ENCODE results near the gene TRHDE. TPM values are rescaled to one million over a fixed set of nuclear protein-coding genes. Genes with fewer than 3 reads are reported as not detected.
A peak's percentile ranks its signal among the peaks of the same experiment; 100 is the strongest.

TRHDE gene
- total RNA-seq, 1 experiment from 2014 or later: not detected

DNA sequence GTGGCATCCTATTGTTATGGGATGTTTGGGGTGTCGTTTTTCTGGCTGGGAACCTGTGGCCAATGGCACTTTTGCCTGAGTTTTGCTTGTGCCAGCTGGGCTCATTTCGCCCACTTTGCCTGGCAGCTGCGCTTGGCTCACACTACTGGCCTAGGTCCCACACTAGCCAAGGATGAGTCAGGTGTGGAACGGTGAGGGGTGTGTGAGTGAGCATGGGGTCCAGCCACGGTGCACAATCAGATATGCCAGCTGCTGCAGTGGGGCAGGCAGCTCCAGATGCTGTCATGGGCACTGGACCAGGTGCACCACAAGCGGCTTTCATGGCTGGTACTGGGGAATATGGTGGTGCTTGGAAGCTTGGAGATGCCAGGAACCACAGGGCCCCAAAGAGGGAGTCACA is 21.5 kb downstream of the TRHDE start:
- H3K27me3 Mint-ChIP-seq (ENCODE audit: insufficient read depth, unreplicated experiment): no peaks in the 10 kb centered on the region
- ChIA-PET POLR2A (no interaction called here), CTCF (interaction anchor here (4.3 kb wide), 1 partner anchor 10 kb away, joined by 17 read pairs; no protein-coding TSS in a partner anchor)
- peaks cover 19% of the 10 kb centered on the region for H3K4me1 Mint-ChIP-seq (ENCODE audit: insufficient read depth, unreplicated experiment)
- H3K4me3 Mint-ChIP-seq (ENCODE audit: unreplicated experiment): no peak overlapping the region
- H3K9me3 Mint-ChIP-seq (ENCODE audit: unreplicated experiment): peaks cover 11% of the 10 kb centered on the region
- no peak for DNase-seq (ENCODE audit: unreplicated experiment)
- no TSS peak for BruUV-seq (replicated peaks)
- no peaks in the 10 kb centered on the region for H3K36me3 Mint-ChIP-seq (ENCODE audit: insufficient read depth, unreplicated experiment)
- intact Hi-C loops (cut with micrococcal nuclease): no loop called here
- TF ChIP-seq, protein P1, sequence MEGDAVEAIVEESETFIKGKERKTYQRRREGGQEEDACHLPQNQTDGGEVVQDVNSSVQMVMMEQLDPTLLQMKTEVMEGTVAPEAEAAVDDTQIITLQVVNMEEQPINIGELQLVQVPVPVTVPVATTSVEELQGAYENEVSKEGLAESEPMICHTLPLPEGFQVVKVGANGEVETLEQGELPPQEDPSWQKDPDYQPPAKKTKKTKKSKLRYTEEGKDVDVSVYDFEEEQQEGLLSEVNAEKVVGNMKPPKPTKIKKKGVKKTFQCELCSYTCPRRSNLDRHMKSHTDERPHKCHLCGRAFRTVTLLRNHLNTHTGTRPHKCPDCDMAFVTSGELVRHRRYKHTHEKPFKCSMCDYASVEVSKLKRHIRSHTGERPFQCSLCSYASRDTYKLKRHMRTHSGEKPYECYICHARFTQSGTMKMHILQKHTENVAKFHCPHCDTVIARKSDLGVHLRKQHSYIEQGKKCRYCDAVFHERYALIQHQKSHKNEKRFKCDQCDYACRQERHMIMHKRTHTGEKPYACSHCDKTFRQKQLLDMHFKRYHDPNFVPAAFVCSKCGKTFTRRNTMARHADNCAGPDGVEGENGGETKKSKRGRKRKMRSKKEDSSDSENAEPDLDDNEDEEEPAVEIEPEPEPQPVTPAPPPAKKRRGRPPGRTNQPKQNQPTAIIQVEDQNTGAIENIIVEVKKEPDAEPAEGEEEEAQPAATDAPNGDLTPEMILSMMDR (IDR thresholded peaks at IDR 0.05; ENCODE audit: unreplicated experiment): no peak
- no peak overlapping the region for H3K27ac Mint-ChIP-seq (ENCODE audit: low read depth, unreplicated experiment)

DNA sequence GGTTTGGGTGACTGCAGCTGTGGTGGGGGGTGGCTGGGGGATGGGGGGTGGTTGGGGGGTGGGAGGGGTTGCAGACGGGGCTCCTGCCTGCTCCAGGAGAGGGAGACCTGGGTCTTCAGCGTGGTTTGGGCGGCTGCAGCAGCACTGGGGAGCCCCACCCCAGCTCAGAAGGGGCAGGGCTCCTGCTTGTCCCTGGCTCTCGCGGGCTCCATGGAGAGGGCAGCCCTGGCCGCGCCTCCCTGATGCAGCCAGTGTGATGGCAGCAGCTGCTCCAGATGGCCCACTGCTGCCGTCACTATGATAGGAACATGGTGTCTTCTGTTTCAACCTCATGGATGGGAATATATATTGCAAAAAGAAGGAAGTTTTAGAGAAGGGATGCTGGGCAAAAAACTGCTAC is 22.9 kb downstream of the TRHDE start:
- CTCF ChIA-PET: interaction anchor here (4.3 kb wide), 1 partner anchor 12 kb away, joined by 17 read pairs; no protein-coding TSS in a partner anchor
- Mint-ChIP-seq H3K4me3 (ENCODE audit: unreplicated experiment) (no peak overlapping the region), H3K36me3 (ENCODE audit: insufficient read depth, unreplicated experiment) (no peaks in the 10 kb centered on the region), H3K4me1 (ENCODE audit: insufficient read depth, unreplicated experiment) (peaks cover 19% of the 10 kb centered on the region), H3K27me3 (ENCODE audit: insufficient read depth, unreplicated experiment) (no peaks in the 10 kb centered on the region), H3K27ac (ENCODE audit: low read depth, unreplicated experiment) (no peak overlapping the region), H3K9me3 (ENCODE audit: unreplicated experiment) (peaks cover 11% of the 10 kb centered on the region)
- intact Hi-C loops (cut with micrococcal nuclease): no loop called here
- BruUV-seq (replicated peaks): no TSS peak
- no peak for DNase-seq (ENCODE audit: unreplicated experiment)
- TF ChIP-seq, protein P1 (IDR thresholded peaks at IDR 0.05; ENCODE audit: unreplicated experiment): no peak
- POLR2A ChIA-PET: no interaction called here

DNA sequence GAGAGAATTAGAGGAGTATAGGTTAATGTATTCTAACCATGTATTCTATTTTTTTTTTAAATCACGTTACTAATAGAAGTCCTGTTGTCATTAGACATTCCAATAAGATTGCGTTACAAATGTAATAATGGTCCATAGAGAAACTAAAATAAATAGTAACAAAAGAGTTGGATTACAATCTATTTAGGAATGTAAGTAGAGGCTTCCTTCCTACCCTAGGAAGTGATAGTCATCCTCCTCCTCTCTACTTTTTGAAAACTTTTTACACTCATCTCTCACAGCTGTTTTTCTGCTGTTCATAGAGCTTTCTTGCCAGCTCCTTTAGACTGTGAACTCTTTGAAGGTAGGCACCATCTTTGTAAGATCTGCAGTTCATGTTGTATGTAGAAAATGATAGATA is 23.6 kb downstream of the TRHDE start:
- CTCF ChIA-PET: no interaction called here
- intact Hi-C loops (cut with micrococcal nuclease): no loop called here
- BruUV-seq (replicated peaks): no TSS peak
- TF ChIP-seq, protein P1 (IDR thresholded peaks at IDR 0.05; ENCODE audit: unreplicated experiment): no peak
- POLR2A ChIA-PET: no interaction called here
- Mint-ChIP-seq H3K4me3 (ENCODE audit: unreplicated experiment) (no peak overlapping the region), H3K36me3 (ENCODE audit: insufficient read depth, unreplicated experiment) (no peaks in the 10 kb centered on the region), H3K27ac (ENCODE audit: low read depth, unreplicated experiment) (no peak overlapping the region), H3K4me1 (ENCODE audit: insufficient read depth, unreplicated experiment) (peaks cover 19% of the 10 kb centered on the region), H3K27me3 (ENCODE audit: insufficient read depth, unreplicated experiment) (no peaks in the 10 kb centered on the region), H3K9me3 (ENCODE audit: unreplicated experiment) (peaks cover 11% of the 10 kb centered on the region)
- no peak for DNase-seq (ENCODE audit: unreplicated experiment)

DNA sequence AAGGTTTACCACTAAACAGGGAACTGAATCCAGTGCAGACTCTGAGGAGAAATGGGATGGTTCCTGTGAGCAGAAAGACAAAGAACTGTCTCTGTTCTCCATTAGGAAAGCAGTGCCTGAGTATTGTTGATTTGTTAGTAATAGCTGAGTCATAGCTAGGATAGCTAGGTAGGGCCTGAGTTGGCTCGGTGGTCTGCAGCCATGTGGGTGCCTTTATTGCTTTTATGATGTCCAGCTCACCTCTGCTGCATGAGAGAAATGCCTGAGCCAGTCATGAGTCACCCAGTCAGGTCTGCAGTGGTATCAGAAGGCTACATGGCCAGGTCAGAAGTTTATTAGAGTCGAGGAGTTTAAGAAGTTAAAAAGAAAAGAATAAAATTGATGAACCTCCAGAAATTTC is 24.2 kb downstream of the TRHDE start:
- Mint-ChIP-seq H3K4me3 (ENCODE audit: unreplicated experiment) (no peak overlapping the region), H3K27ac (ENCODE audit: low read depth, unreplicated experiment) (no peak overlapping the region), H3K36me3 (ENCODE audit: insufficient read depth, unreplicated experiment) (no peaks in the 10 kb centered on the region), H3K4me1 (ENCODE audit: insufficient read depth, unreplicated experiment) (peaks cover 19% of the 10 kb centered on the region), H3K27me3 (ENCODE audit: insufficient read depth, unreplicated experiment) (no peaks in the 10 kb centered on the region), H3K9me3 (ENCODE audit: unreplicated experiment) (peaks cover 11% of the 10 kb centered on the region)
- intact Hi-C loops (cut with micrococcal nuclease): no loop called here
- TF ChIP-seq, protein P1 (IDR thresholded peaks at IDR 0.05; ENCODE audit: unreplicated experiment): no peak
- DNase-seq (ENCODE audit: unreplicated experiment): peak; percentile 63
- ChIA-PET POLR2A (no interaction called here), CTCF (interaction anchor here (1.3 kb wide), 1 partner anchor 13 kb away, joined by 4 read pairs; no protein-coding TSS in a partner anchor)
- no TSS peak for BruUV-seq (replicated peaks)

All from MCF 10A (cell line).